Kidney tubule cell (primary cell): ENCODE data around the gene RASEF.
"Not testable (repeated sequence)": the region's sequence is repeated elsewhere in the genome, so short reads cannot be mapped to it uniquely, and the experiment has no call there.

Experiments
- DNase-seq: peaks from one replicate; pipeline ENCODE4 v3.0.0-alpha.2; 2018; ENCODE audit warnings: low spot score

RASEF gene

GRCh38 chr9:83062651-83063527, at the start of gene RASEF:
TSS of gene RASEF (minus strand) at chr9:83063142. CDS start at chr9:83062867, 275 bp downstream.
- peak; percentile 84 for DNase-seq

GRCh38 chr9:83111169-83111568, 48.2 kb upstream of the RASEF start:
- no peak for DNase-seq

- no peak for DNase-seq
Observed at GRCh38 chr9:83109296-83109695, 46.4 kb upstream of the RASEF start.

- no peak for DNase-seq
Observed at GRCh38 chr9:83108208-83108607, 45.3 kb upstream of the RASEF start.

GRCh38 chr9:83106772-83107171, 43.8 kb upstream of the RASEF start:
- no peak for DNase-seq

- peak; percentile 41 for DNase-seq
Observed at GRCh38 chr9:83106263-83106662, 43.3 kb upstream of the RASEF start.

GRCh38 chr9:83097633-83098032, 34.7 kb upstream of the RASEF start:
- no peak for DNase-seq

- not testable (repeated sequence) for DNase-seq
Observed at GRCh38 chr9:83093311-83093710, 30.4 kb upstream of the RASEF start.

- no peak for DNase-seq
Observed at GRCh38 chr9:83081846-83082245, 18.9 kb upstream of the RASEF start.

GRCh38 chr9:83081010-83081409, 18.1 kb upstream of the RASEF start:
- DNase-seq, result no peak

GRCh38 chr9:83075932-83076331, 13.0 kb upstream of the RASEF start:
- not testable (repeated sequence) for DNase-seq

- DNase-seq, result not testable (repeated sequence)
Observed at GRCh38 chr9:83072498-83072897, 9.6 kb upstream of the RASEF start.

- no peak for DNase-seq
Observed at GRCh38 chr9:83071626-83072025, 8.7 kb upstream of the RASEF start.

- DNase-seq, result peak; percentile 31
Observed at GRCh38 chr9:83070261-83070660, 7.3 kb upstream of the RASEF start.

- DNase-seq, result no peak
Observed at GRCh38 chr9:83069651-83070050, 6.7 kb upstream of the RASEF start.

GRCh38 chr9:83068414-83068813, 5.5 kb upstream of the RASEF start:
- no peak for DNase-seq

- DNase-seq, result no peak
Observed at GRCh38 chr9:83067579-83067978, 4.6 kb upstream of the RASEF start.

GRCh38 chr9:83066771-83067170, 3.8 kb upstream of the RASEF start:
- DNase-seq, result peak; percentile 69

- DNase-seq, result peak; percentile 65
Observed at GRCh38 chr9:83065233-83065632, 2.3 kb upstream of the RASEF start.

- peak; percentile 82 for DNase-seq
Observed at GRCh38 chr9:83061990-83062650, 822 bp downstream of the RASEF start.

- peak; percentile 84 for DNase-seq
Observed at GRCh38 chr9:83061036-83061435, 1.9 kb downstream of the RASEF start.

- peak; percentile 65 for DNase-seq
Observed at GRCh38 chr9:83060556-83060955, 2.4 kb downstream of the RASEF start.

GRCh38 chr9:83059417-83059816, 3.5 kb downstream of the RASEF start:
- DNase-seq, result peak; percentile 30
